ENCODE data around the gene HPSE2. TPM values are rescaled to one million over a fixed set of nuclear protein-coding genes. Genes with fewer than 3 reads are reported as not detected.

The HPSE2 gene
- total RNA-seq, 2 experiments from 2014 or later = not detected

DNA sequence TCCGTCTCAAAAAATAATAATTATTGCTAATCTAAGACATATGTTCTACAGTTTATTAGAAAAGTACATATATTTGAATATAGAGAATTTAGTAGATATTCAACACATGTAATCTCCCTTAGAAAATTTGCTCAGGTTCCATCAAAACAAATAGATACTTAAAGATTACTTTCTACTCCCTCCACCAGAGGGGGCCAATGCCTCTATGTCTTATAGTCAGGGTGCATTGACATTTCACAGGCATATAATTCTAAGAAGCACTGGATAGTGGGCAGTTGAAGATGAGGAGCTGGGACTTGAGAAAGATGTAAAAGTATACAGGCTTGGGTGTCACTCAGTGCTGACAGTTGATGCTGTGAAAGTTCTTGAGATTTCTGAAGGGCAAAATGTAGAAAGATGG lies 487.4 kb downstream of the HPSE2 start:
- ChIA-PET POLR2A (no interaction called here), CTCF (no interaction called here)

DNA sequence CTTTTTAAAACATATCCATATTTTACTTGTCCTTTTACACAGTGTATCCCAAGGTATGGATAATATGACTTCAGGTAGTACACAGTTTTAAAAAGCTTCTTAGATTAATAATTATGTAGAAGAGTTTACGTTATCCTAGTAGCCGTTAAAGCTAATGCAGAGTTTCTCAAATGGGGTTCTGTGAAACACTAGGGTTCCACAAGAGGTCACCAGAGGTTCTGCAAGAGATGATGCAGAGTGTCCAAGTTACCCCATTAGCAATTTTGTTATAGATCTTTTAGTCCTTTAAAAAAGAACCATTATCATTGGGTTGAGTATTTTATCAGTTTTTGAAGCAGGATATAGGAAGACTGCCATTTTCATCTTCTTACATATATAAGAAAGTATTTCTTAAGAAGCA lies 490.0 kb downstream of the HPSE2 start:
- ChIA-PET CTCF (no interaction called here), POLR2A (no interaction called here)

- ChIA-PET POLR2A (no interaction called here), CTCF (no interaction called here)
These were observed 515.1 kb downstream of the HPSE2 start for GRCh38 chr10:98720551-98720950.

DNA sequence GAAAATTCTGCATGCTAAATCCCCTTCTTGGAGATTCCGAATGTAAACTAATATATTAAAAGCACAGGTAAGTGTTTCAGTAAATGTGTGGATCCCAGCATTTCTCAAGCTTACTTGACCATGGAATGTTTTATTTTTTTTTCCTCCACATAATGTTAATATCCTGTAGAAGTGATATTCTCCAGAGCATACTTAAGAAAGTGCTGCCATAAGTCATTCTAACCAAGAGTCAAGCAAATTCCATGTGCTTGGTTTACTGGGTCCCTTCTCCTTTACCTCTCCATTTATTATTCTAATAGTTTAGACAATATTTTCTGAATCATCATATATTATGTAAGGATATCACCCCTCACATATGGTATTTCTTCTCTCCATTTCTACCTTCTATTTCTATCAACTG lies 522.1 kb downstream of the HPSE2 start:
- CTCF ChIA-PET = no interaction called here
- POLR2A ChIA-PET = no interaction called here

DNA sequence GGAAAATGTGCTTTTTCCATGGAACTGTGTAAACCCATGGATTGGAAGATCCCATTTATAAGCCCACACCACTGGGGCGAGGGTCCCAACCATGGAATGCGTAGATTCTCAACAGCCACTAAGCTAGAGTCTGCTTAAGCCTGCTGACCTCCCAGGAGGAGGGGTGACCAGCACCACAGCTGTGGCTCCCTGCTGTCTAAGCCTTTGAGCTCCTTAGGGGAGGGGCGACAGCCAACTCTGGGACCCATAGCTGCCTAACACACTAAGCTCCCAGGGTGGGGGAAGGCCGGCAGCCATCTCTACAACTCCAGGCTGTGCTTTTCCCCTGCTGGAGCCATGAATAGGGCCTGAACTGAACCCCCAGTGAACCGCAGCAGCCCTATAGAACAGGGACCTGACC lies 539.1 kb downstream of the HPSE2 start:
- ChIA-PET CTCF (no interaction called here), POLR2A (no interaction called here)

DNA sequence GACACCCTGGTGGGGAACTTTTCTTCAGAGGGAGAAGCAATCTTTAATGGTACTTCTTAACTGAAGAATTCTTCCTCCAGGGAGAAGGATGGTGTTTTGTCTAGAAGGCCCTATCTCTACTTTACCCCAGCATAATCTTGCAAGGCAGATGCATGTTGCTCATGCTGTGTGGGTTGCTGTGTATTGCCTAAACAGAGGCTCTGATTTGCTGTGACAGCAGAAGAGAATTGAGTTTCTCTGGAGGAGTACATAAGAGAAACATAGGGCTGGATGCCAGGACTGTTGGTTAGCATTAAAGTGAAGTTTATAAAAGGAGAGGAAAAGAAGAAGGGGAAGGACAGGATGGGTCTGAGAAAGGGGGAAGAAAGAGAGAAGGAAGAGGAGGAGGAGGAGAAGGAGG lies 540.8 kb downstream of the HPSE2 start:
- CTCF ChIA-PET = no interaction called here
- POLR2A ChIA-PET = no interaction called here

DNA sequence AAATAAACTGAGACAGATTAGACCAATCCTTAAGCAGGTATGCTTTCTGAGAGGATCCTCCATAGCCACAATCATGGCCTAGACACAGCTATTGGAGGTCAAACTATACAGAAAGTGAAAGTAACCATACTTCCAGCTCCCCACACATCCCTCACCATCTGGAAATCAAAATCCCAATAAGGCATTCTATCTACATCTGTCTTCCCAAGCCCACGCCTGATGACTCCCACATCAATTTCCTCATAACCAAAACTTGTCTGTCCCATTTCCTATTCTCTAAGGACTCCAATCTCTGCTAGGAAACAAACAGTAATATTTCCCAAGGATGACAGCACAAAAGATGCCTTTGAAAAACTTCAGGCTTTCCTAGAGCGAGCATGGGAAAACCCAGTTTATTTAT lies 541.6 kb downstream of the HPSE2 start:
- ChIA-PET POLR2A (no interaction called here), CTCF (no interaction called here)

DNA sequence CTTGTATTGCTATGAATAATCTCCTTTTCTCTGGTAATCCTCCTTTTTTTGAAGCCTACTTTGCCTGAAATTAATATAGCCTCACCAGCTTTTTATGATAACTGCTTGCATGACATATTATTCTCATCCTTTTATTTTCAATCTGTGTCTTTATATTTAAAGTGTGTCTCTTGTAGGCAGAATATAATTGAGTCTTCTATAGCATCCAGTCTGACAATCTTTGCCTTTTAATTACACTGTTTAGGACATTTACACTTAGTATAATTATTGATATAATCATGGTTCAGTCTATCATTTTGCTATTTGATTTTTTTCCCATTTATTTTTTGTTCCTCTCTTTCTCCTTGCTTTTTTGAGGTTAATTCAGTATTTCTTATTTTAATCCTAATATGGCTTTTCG lies 548.0 kb downstream of the HPSE2 start:
- POLR2A ChIA-PET = no interaction called here
- CTCF ChIA-PET = no interaction called here

DNA sequence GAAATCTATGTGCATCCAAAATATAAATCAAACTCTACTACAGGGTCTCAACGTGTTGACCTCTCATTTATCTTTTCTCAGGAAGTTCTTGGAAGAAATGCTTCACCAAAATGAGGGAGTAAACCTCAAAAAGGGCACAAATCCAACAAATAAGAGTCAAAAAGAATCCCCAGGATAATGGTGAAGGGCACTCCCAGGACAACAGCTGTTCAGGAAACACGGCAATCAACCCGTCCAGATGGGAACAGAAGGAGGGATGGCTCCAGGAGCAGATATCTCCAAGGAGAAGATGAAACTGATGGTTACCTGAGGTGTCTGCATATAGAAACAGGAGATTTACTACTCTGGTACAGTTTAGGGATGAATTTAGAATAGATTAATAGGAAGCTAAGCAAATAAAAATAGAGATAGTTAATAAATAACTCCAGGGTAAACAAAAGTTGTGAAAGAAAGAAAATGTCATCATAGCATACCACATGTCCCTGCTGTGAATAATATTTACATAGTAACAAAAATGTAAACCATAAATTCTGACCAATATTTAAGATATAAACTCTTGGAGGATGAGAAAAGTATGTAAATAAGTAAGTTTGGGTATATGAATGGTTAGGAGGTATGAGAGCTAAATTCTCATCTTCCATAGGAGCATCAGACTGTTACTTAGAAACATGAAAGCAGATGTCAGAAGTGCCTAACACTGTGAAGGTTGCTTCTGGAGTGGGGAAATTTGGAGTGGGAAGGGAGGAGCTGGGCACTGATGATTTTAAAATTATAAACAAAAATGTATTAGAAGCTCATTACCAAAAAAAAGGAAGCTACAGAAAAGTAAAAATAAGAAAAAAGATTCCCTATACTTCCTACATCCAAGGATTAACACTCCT lies 551.4 kb downstream of the HPSE2 start:
- CTCF ChIA-PET = no interaction called here
- POLR2A ChIA-PET = no interaction called here

DNA sequence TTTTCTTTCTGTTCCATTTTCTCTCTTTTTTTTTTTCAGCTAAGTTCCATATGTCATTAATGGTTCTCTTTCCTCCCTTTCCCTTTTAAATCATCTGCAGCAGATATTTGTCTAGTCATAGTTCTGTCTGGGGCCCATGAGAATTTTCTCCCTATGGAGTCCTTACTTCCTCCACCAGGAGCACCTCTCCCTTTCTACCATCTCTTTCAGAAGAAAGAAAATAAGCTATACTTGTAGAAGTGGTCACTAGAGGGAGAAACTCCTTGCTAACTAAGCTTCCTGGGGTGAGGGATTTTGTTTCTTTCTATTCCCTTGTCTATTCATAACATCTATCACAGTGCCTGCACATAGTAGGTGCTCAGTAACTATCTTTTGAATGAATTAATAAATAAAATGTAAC lies 558.8 kb downstream of the HPSE2 start:
- CTCF ChIA-PET = no interaction called here

DNA sequence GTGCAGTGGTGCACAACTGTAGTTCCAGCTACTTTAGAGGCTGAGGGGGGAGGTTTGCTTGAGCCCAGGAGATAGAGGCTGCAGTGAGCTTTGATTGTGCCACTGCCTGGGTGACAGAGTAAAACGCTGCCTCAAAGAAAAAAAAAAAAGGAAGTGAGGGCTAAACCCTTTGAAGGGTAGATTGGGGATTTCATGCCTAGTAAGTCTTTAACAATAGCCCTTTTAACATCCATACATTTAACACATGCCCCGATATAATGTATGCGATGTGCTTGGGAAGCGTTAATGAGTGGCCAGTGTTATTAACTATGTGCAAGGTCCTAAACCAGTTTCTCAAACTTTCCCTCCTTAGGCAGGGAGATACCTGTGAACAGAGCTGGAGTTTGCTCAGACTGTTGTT lies 559.8 kb downstream of the HPSE2 start:
- CTCF ChIA-PET = no interaction called here
- POLR2A ChIA-PET = no interaction called here

More for the DNA sequence above, 558.8 kb downstream of the HPSE2 start:
- POLR2A ChIA-PET = no interaction called here

DNA sequence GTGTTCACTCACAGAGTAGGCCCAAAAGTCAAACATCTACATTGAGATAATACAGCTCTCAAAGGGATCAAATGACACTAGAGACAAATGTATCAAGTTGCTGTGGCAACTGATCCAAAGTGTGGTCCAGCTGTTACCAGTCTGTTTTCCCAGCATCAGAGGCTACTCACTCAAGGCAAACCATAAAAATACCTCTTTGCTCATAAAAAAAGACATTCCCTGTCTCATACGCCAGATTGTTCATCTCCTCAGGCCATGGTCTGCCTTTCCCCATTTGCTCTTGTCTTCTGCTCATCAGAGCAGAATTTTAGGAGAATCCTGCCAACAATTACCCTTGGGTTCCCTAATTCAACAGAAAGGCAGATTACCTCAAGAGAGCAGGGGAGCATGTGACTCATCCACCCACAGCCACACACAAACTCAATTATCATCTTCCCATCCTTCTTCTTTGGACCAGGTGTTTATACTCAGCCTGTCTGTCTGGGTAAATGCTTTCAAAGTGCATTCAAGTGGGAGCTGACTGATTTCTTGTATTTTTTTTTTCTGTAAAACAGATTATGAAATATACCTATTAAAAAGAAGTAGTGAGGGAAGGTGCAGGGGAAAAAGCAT lies 562.4 kb downstream of the HPSE2 start:
- ChIA-PET CTCF (no interaction called here), POLR2A (no interaction called here)

DNA sequence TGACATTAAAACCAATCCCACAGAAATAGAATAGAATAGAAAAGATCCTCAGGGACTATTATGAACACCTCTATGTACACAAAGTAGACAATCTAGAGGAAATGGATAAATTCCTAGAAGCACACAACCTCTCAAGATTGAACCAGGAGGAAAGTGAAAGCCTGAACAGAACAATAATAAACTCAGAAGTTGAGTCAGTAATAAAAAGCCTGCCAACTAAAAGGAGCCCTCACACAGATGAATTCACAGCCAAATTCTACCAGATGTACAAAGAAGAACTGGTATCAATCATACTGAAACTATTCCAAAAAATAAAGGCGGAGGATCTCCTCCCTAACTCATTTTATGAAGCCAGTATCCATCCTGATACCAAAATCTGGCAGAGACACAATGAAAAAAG lies 568.6 kb downstream of the HPSE2 start:
- ChIA-PET POLR2A (no interaction called here), CTCF (no interaction called here)

DNA sequence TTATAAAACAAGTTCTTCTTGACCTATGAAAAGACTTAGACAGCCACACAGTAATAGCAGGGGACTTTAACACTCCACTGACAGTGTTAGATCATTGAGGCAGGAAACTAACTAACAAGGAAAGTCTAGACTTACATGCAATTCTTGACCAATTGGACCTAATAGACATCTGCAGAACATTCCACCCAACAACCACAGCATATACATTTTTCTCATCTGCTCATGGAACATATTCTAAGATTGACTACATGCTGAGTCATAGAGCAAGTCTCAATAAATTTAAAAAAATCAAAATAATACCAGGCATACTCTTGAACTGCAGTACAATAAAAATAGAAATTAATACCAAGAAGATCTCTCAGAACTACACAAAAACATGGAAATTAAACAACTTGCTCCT lies 569.4 kb downstream of the HPSE2 start:
- ChIA-PET POLR2A (no interaction called here), CTCF (no interaction called here)

- ChIA-PET POLR2A (no interaction called here), CTCF (interaction anchor here (0.7 kb wide), 1 partner anchor 198 kb away, joined by 3 read pairs; no protein-coding TSS in a partner anchor)
These were observed 571.2 kb downstream of the HPSE2 start for GRCh38 chr10:98664329-98665042.

- POLR2A ChIA-PET = no interaction called here
- CTCF ChIA-PET = no interaction called here
These were observed 575.7 kb downstream of the HPSE2 start for GRCh38 chr10:98659951-98660350.

GRCh38 chr10:98655492-98655891 lies 580.2 kb downstream of the HPSE2 start:
- ChIA-PET POLR2A (no interaction called here), CTCF (no interaction called here)

DNA sequence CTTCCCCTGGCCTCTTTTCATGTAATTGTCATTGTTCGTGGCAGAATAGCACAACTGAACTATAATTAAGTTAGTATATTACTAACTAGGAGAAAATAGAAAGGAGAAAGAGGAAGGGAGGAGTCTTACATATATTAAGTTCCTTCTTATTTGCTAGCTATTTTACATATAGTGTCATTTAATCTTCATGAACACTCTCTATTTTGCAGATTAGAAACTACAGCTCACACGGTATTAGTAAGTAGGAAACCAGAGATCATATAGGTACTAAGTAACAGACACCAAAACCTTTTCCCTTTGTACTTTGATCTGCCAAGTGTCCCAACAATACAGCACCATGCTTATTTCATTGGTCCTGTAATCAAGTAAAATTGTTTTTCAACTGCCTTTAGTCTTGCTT lies 586.5 kb downstream of the HPSE2 start:
- ChIA-PET POLR2A (no interaction called here), CTCF (no interaction called here)

DNA sequence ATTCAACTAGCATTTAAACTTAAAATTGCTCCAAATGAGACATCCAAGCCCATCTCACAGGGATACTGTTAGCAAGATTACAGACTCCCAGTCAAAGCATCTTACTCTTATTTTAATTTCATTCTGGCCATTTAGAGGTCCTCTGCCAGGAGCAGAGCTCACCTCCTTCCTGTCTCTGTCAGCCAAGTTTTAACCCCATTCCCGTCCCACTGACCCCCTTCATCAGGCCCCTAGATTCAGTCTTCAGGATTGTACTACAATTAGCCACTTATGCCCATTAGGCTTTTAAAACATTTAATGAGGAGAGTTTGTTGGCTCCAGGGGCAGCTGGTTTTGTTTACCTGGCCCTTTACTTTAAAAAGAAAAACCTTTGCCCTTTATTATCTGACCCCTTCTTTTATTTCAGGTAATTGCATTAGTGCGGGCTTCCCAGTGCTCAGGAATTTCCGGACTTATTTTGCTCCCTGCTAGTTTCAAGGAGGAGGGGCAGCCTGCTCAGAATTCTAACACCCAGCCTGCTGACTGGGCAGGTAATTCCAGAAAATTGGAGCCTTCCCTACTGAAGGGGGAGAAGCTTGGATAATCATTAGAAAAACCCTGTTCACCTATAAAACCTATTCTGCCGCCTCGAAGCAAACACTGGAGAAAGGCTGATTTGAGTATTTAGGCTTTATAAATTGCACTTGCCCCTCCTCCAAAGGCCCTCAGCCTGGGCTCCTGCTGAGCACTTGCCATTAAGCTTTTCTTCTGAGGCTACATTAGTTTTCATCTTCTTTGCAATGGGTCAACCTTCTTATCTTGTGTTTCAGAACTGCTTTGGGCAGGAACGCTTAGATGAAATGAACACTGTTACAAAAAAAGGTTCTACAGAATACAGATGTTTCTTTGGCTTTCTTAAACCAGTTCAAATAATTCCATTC lies 588.4 kb downstream of the HPSE2 start:
- CTCF ChIA-PET = no interaction called here
- POLR2A ChIA-PET = no interaction called here

GRCh38 chr10:98644466-98644865 lies 591.2 kb downstream of the HPSE2 start:
- ChIA-PET CTCF (no interaction called here), POLR2A (interaction anchor here (0.6 kb wide), 1 partner anchor 889 kb away, joined by 3 read pairs; the partner anchor contains the start of gene NKX2-3)

All from activated CD8-positive, alpha-beta memory T cell treated with anti-CD3 and anti-CD28 coated beads for 36 hours (primary cell).